HepG2 (cell line): ENCODE data around the gene MAP2K7. TPM values are rescaled to one million over a fixed set of nuclear protein-coding genes. Genes with fewer than 3 reads are reported as not detected.
"Not testable (repeated sequence)": the region's sequence is repeated elsewhere in the genome, so short reads cannot be mapped to it uniquely, and the experiment has no call there.

ENCODE experiments used
- ATAC-seq: fragments of 200-7000 bp; cut with Tn5 transposase; 3 replicates; pipeline ENCODE4 v1.9.1; 2020; ENCODE audit warnings: mild to moderate bottlenecking, moderate library complexity
- BruUV-seq: library from RNA; stranded (reverse); fragments of 400-500 nt; replicated peaks from 2 replicates; lab custom pipeline; 2021; lab: Mats Ljungman, UMichigan
- CTCF ChIA-PET: fragments of 300-600 bp; formaldehyde crosslinking; extraction: SDS; loops from one replicate; lab custom pipeline; 2021; ENCODE audit warnings: low total read pairs, inconsistent platforms, low intra/inter-chr PET ratio; lab: Yijun Ruan, JAX
- POLR2A ChIA-PET: fragments of 350-600 bp; sonication (Branson Sonifier 250); formaldehyde crosslinking; loops from one replicate; lab custom pipeline; 2020; ENCODE audit warnings: antibody characterized with exemption, inconsistent platforms; lab: Yijun Ruan, JAX
- DNase-seq: peaks from one replicate; pipeline ENCODE4 v3.0.0-alpha.2; 2015; ENCODE audit warnings: low spot score
- FAIRE-seq: peaks from 3 replicates; lab custom pipeline; 2011; peaks lifted over from hg19 to GRCh38; lab: Jason Lieb, UNC
- H2AFZ ChIP-seq: one replicate; pipeline ENCODE4 v1.6.1; 2011; ENCODE audit warnings: low read length, inconsistent platforms
- H3K27ac ChIP-seq: fragments of 300-600 bp; 3 replicates; pipeline ENCODE4 v1.8.0; 2011; ENCODE audit warnings: mixed run types, mild to moderate bottlenecking, mixed read lengths, low read length, inconsistent platforms; ENCODE audit not compliant: insufficient read depth; ENCODE audit errors: extremely low read length
- H3K27me3 ChIP-seq, 2 experiments: fragments of 200-600 bp in 1 of 2; 2 replicates in 1 of 2; 3 replicates in 1 of 2; pipeline versions ENCODE4 v1.6.0 to v1.8.0; 2011; ENCODE audit warnings: low read length in 2 of 2, mild to moderate bottlenecking in 2 of 2, moderate library complexity in 2 of 2, inconsistent platforms in 1 of 2; ENCODE audit not compliant: insufficient read depth in 2 of 2, control insufficient read depth in 1 of 2
- H3K36me3 ChIP-seq, 2 experiments: fragments of 200-600 bp in 1 of 2; replicated peaks in 1 of 2; 2 replicates in 1 of 2; 3 replicates in 1 of 2; pipeline versions ENCODE4 v1.5.1 to v1.8.0; 2011; ENCODE audit warnings: low read length in 2 of 2, inconsistent platforms in 1 of 2; ENCODE audit not compliant: insufficient read depth in 2 of 2, control insufficient read depth in 1 of 2
- H3K4me1 ChIP-seq: 2 replicates; pipeline ENCODE4 v1.5.1; 2012; ENCODE audit warnings: low read length, inconsistent platforms; ENCODE audit not compliant: insufficient read depth
- H3K4me2 ChIP-seq: 2 replicates; pipeline ENCODE4 v1.6.0; 2011; ENCODE audit warnings: low read depth, low read length, inconsistent platforms
- H3K4me3 ChIP-seq, 3 experiments: fragments of 200-600 bp in 1 of 3; sonication (generic), shearing (Covaris generic) in 1 of 3; replicated peaks in 1 of 3; 2 replicates each; pipeline ENCODE4 v1.5.1; 2011 to 2016; ENCODE audit warnings: low read length in 3 of 3, inconsistent platforms in 2 of 3, low read depth in 2 of 3, mild to moderate bottlenecking in 2 of 3, control low read depth in 1 of 3, mixed read lengths in 1 of 3; ENCODE audit not compliant: insufficient read depth in 1 of 3
- H3K79me2 ChIP-seq: one replicate; pipeline ENCODE4 v1.6.1; 2011; ENCODE audit warnings: low read length, inconsistent platforms; ENCODE audit not compliant: insufficient read depth
- H3K9ac ChIP-seq: 2 replicates; pipeline ENCODE4 v1.6.0; 2011; ENCODE audit warnings: mild to moderate bottlenecking, low read depth, low read length, inconsistent platforms; ENCODE audit not compliant: insufficient read depth
- H3K9me3 ChIP-seq: 2 replicates; pipeline ENCODE4 v1.5.1; 2012; ENCODE audit warnings: mild to moderate bottlenecking, low read length
- H4K20me1 ChIP-seq: 2 replicates; pipeline ENCODE4 v1.6.0; 2011; ENCODE audit warnings: inconsistent platforms, mild to moderate bottlenecking, low read length, moderate library complexity; ENCODE audit not compliant: insufficient read depth
- ADNP ChIP-seq: sonication (generic); formaldehyde crosslinking; IDR thresholded peaks from 2 replicates; pipeline ENCODE4 v1.4.0; 2020; ENCODE audit warnings: missing genetic modification reagents
- CENPT ChIP-seq: sonication (generic); formaldehyde crosslinking; IDR thresholded peaks from 2 replicates; pipeline ENCODE4 v1.8.0; 2022; ENCODE audit warnings: low read depth, mild to moderate bottlenecking, moderate library complexity, missing genetic modification reagents
- MYNN ChIP-seq: sonication (generic); formaldehyde crosslinking; IDR thresholded peaks from 2 replicates; pipeline ENCODE4 v1.4.0; 2020; ENCODE audit warnings: mild to moderate bottlenecking, low read depth, missing genetic modification reagents
- RCOR2 ChIP-seq: IDR thresholded peaks from 2 replicates; pipeline ENCODE4 v1.6.1; 2016; ENCODE audit warnings: missing biosample characterization, missing genetic modification reagents
- REXO4 ChIP-seq: sonication (generic); formaldehyde crosslinking; IDR thresholded peaks from 2 replicates; pipeline ENCODE4 v1.8.0; 2022; ENCODE audit warnings: missing genetic modification reagents, mild to moderate bottlenecking, borderline replicate concordance
- ZFP1 ChIP-seq: IDR thresholded peaks from 2 replicates; pipeline ENCODE4 v1.6.1; 2016
- ZFP36L1 ChIP-seq: sonication (generic); formaldehyde crosslinking; IDR thresholded peaks from 2 replicates; pipeline ENCODE4 v1.8.0; 2022; ENCODE audit warnings: mild to moderate bottlenecking, missing genetic modification reagents, moderate library complexity
- ZMAT3 ChIP-seq: sonication (generic); formaldehyde crosslinking; conservative IDR thresholded peaks from 2 replicates; pipeline ENCODE4 v1.7.0; 2021; ENCODE audit warnings: missing genetic modification reagents
- ZMYM2 ChIP-seq: sonication (generic); formaldehyde crosslinking; IDR thresholded peaks from 2 replicates; pipeline ENCODE4 v1.8.0; 2022; ENCODE audit warnings: mild to moderate bottlenecking, missing genetic modification reagents
- ZNF431 ChIP-seq: sonication (generic); formaldehyde crosslinking; IDR thresholded peaks from 2 replicates; pipeline ENCODE4 v1.9.0; 2022; ENCODE audit warnings: missing genetic modification reagents, low read depth, mild to moderate bottlenecking, borderline replicate concordance
- ZNF772 ChIP-seq: sonication (generic); formaldehyde crosslinking; IDR thresholded peaks from 2 replicates; pipeline ENCODE4 v1.5.0; 2020; ENCODE audit warnings: mild to moderate bottlenecking, missing genetic modification reagents
- ZNF784 ChIP-seq: sonication (generic); formaldehyde crosslinking; IDR thresholded peaks from 2 replicates; pipeline ENCODE4 v1.5.1; 2020; ENCODE audit warnings: missing genetic modification reagents, mild to moderate bottlenecking, borderline replicate concordance
- WGBS: methylation state at CpG from one replicate; pipeline ENCODE4 v1.1.6; 2017; ENCODE audit warnings: low lambda C conversion rate; 5-methylcytosine and 5-hydroxymethylcytosine counted together
- in situ Hi-C: cut with HindIII; loops from 2 replicates; pipeline ENCODE4 v1.10.0; 2017; ENCODE audit warnings: low pct_unique_long_range_greater_than_20kb; ENCODE audit not compliant: extremely low pct_ligation_motif_present
- intact Hi-C: fragments of 100-400 bp; cut with micrococcal nuclease; formaldehyde crosslinking; loops from one replicate; pipeline ENCODE4 v1.10.0; 2022; ENCODE audit not compliant: unreplicated experiment
- polyA plus RNA-seq, 8 experiments: library from polyadenylated mRNA; depleted of rRNA in 3 of 8; stranded (reverse) in 7 of 8; unstranded in 1 of 8; fragments of >200 nt; fragmentation: Illumina TruSeq in 4 of 8; extraction: Trizol in 4 of 8; gene quantifications; 2 replicates each; pipeline versions ENCODE4 v1.2.1 to v1.2.3, GENCODE V29; 2011 to 2016; ENCODE audit warnings: low read depth in 4 of 8, missing spikeins in 1 of 8, mixed read lengths in 1 of 8; ENCODE audit not compliant: insufficient read depth in 1 of 8
- total RNA-seq, 5 experiments: library from RNA; depleted of rRNA; stranded (reverse); fragments of >200 nt; fragmentation: Illumina TruSeq; extraction: Trizol; gene quantifications; 2 replicates each; pipeline ENCODE4 v1.2.3, GENCODE V29; 2016; ENCODE audit warnings: low read depth in 1 of 5

MAP2K7 gene
- total and polyA plus RNA-seq, 2 of the 13 experiments (the other 11 are each of a cell fraction or from before 2014, with no cell fraction given), result 9.0 to 10.8 TPM

- H3K79me2 ChIP-seq, H3K27me3 ChIP-seq, DNase-seq, H3K9me3 ChIP-seq, H4K20me1 ChIP-seq, CTCF ChIA-PET, in situ Hi-C loops, H2AFZ ChIP-seq, BruUV-seq, intact Hi-C loops, H3K9ac ChIP-seq, ATAC-seq, FAIRE-seq: not testable (repeated sequence)
- Histone ChIP-seq H3K4me3 (0 out of 6 replicates have a peak overlapping the region, but pooled peaks of 1 of the 3 experiments have one; percentile 85), H3K4me2 (peak overlapping the region; percentile 91; the same call in 1 of the 2 replicates), H3K27ac (peak overlapping the region; percentile 92), H3K36me3 (peaks cover 5 to 10% of the 10 kb centered on the region in 2 experiments; a peak in 2 of 5 replicates), H3K4me1 (peaks cover 41% of the 10 kb centered on the region)
- 96% methylated on average over 29 of the region's 29 CpGs for WGBS
- POLR2A ChIA-PET, result interaction anchor here (0.7 to 6.4 kb wide), 8 partner anchors 10 to 49 kb away, joined by 3 to 85 read pairs (median 32); partner anchors contain the start of genes LRRC8E, MAP2K7 and TIMM44
- TF ChIP-seq CENPT (CRISPR knock-in tag) (0 out of 2 replicates have a peak, but pooled peaks have one; percentile 4), ZMYM2 (CRISPR knock-in tag) (peak; percentile 67; the same call in 1 of the 2 replicates)
Observed at GRCh38 chr19:7918062-7918614, 14.5 kb downstream of the MAP2K7 start.

- Histone ChIP-seq H3K27ac (peak overlapping the region; percentile 92), H3K4me3 (peak overlapping the region; percentile 85 to 89 (median 87)), H4K20me1 (peaks cover 5% of the 10 kb centered on the region; the same call in 1 of the 2 replicates), H3K36me3 (peaks cover 5 to 10% of the 10 kb centered on the region in 2 experiments; a peak in 2 of 5 replicates), H2AFZ (no peak overlapping the region), H3K4me1 (peaks cover 41% of the 10 kb centered on the region), H3K9me3 (no peaks in the 10 kb centered on the region), H3K27me3 (no peaks in the 10 kb centered on the region; a peak in 1 of 5 replicates), H3K4me2 (peak overlapping the region; percentile 91), H3K9ac (peak overlapping the region; percentile 86), H3K79me2 (no peaks in the 10 kb centered on the region)
- ATAC-seq (peak; percentile 45), FAIRE-seq (peak; percentile 91), DNase-seq (peak; percentile 81)
- no TSS peak for BruUV-seq
- in situ Hi-C loops (no loop called here), intact Hi-C loops (no loop called here)
- CTCF ChIA-PET, result no interaction called here
- POLR2A ChIA-PET, result interaction anchor here (0.7 to 6.4 kb wide), 13 partner anchors 11 to 66 kb away, joined by 4 to 85 read pairs (median 19); partner anchors contain the start of genes LRRC8E, MAP2K7 and TIMM44
- WGBS, result 7% methylated on average over 23 of the region's 42 CpGs
- TF ChIP-seq ZFP1 (CRISPR knock-in tag) (0 out of 2 replicates have a peak, but pooled peaks have one; percentile 29), MYNN (CRISPR knock-in tag) (no peak), ZMAT3 (CRISPR knock-in tag) (peak; percentile 68), RCOR2 (CRISPR knock-in tag) (no peak), ZNF784 (CRISPR knock-in tag) (peak; percentile 82), ZNF772 (CRISPR knock-in tag) (peak; percentile 81; the same call in 1 of the 2 replicates), REXO4 (CRISPR knock-in tag) (no peak), ZFP36L1 (CRISPR knock-in tag) (no peak), CENPT (CRISPR knock-in tag) (0 out of 2 replicates have a peak, but pooled peaks have one; percentile 6), ADNP (no peak), ZNF431 (CRISPR knock-in tag) (0 out of 2 replicates have a peak, but pooled peaks have one; percentile 69)
Observed at GRCh38 chr19:7918615-7919421, 15.1 kb downstream of the MAP2K7 start.
